ENCODE data around the gene BCL11B.

DNA sequence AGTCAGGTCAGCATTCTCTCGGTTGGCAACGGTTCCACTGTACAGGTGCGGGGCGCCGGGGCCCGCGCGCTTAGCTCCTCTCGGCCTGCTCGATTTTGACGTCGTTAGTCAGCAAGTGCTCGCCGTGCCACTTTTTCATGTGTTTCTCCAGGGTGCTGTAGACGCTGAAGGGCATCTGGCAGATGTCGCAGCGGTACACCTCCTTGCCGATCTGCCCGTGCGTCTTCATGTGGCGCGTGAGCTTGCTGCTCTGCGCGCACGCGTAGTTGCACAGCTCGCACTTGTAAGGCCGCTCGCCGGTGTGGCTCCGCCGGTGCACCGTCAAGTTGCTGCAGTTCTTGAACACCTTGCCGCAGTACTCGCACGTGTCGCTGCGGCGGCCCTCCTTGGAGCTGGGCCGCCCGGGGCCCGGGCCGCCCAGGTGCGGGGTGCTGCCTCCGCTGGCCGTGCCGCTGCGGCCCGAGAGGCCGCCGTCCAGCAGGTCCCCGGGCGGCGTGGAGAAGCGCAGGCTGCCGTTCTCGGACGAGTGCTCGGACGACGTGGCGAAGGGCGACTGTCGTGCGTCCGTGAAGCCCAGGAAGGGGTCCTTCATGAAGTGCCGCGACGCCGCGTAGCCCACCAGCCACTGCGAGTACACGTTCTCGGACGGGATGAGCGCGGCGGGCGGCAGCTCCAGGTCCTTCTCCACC, 97.8 kb downstream of the BCL11B start:
- TF ChIP-seq, protein P1, sequence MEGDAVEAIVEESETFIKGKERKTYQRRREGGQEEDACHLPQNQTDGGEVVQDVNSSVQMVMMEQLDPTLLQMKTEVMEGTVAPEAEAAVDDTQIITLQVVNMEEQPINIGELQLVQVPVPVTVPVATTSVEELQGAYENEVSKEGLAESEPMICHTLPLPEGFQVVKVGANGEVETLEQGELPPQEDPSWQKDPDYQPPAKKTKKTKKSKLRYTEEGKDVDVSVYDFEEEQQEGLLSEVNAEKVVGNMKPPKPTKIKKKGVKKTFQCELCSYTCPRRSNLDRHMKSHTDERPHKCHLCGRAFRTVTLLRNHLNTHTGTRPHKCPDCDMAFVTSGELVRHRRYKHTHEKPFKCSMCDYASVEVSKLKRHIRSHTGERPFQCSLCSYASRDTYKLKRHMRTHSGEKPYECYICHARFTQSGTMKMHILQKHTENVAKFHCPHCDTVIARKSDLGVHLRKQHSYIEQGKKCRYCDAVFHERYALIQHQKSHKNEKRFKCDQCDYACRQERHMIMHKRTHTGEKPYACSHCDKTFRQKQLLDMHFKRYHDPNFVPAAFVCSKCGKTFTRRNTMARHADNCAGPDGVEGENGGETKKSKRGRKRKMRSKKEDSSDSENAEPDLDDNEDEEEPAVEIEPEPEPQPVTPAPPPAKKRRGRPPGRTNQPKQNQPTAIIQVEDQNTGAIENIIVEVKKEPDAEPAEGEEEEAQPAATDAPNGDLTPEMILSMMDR (IDR thresholded peaks at IDR 0.05): no peak
- TF ChIP-seq POLR2A (IDR thresholded peaks at IDR 0.05): no peak

All from Peyer's patch (tissue), 4 donors.